HG03025 (cell line): ENCODE results near the gene D2HGDH.
"Not testable (repeated sequence)": the region's sequence is repeated elsewhere in the genome, so short reads cannot be mapped to it uniquely, and the experiment has no call there.

Experiments used
- ATAC-seq: cut with Tn5 transposase; IDR thresholded peaks from one replicate; pipeline ENCODE4 v1.9.1; 2021; ENCODE audit warnings: mild to moderate bottlenecking, moderate library complexity; ENCODE audit not compliant: unreplicated experiment, low FRiP score

The D2HGDH gene

GRCh38 chr2:241746084-241746483 is 11.7 kb downstream of the D2HGDH start:
- no peak for ATAC-seq

GRCh38 chr2:241748468-241749256 is 14.2 kb downstream of the D2HGDH start:
- no peak for ATAC-seq

- no peak for ATAC-seq
These were observed 15.8 kb downstream of the D2HGDH start for GRCh38 chr2:241750076-241750840.

DNA sequence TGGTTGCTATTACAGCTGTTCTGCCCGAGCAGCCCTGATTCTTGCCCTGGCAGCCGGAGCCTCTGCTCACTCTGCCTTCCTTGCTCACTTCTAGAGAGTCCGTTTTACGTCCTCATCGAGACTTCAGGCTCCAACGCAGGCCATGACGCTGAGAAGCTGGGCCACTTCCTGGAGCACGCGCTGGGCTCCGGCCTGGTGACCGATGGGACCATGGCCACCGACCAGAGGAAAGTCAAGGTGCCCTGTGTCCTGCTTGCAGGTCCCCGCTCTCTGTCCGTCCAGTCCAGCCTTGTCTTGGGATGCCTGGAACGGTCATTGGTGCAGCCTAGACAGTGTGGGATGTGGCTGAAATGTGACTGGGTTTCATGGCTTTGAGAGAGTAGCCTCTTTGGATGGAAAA is 16.7 kb downstream of the D2HGDH start:
- no peak for ATAC-seq

DNA sequence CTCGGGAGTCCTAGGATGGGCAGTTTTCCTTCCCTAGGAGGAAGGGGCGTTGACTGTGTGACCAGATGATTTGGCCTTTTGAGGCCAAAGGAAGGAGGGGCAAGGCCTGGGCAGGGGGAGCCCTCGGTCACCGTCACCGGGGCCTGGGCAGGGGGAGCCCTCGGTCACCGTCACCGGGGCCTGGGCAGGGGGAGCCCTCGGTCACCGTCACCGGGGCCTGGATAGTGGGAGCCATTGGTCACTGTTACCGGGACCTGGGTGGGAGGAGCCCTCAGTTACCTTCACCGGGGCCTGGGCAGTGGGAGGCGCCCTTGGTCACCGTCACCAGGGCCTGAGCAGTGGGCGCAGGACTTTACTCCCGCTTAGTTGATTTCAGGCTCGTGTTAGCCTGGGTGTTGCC is 17.3 kb downstream of the D2HGDH start:
- no peak for ATAC-seq

- no peak for ATAC-seq
These were observed 17.8 kb downstream of the D2HGDH start for GRCh38 chr2:241752253-241752652.

DNA sequence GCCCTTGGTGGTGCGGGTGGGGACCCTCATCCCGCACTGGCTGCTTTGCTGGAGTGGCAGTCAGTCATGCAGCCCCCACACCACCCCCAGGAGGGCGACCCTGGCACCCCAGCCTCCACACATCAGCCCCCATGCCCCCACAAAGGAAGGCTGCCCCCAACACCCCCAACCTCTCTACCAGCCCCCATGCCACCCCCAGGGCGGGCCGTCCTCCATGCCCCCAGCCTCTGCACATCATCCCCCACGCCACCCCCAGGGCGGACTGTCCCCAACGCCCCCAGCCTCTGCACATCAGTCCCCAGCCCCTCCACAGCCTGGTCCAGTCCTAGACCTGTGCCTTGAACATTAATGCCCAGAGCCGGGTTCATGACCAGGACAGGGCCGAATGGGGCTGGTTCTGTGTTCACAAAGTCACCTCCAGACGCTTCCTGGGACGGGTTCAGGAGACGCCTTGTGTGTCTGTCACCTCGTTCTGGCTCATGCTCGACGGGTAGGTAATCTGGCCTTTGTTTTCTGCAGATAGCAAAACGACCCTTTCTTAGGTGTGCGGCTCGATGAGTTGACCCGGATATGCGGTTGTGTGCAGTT is 18.4 kb downstream of the D2HGDH start:
- ATAC-seq, result no peak

DNA sequence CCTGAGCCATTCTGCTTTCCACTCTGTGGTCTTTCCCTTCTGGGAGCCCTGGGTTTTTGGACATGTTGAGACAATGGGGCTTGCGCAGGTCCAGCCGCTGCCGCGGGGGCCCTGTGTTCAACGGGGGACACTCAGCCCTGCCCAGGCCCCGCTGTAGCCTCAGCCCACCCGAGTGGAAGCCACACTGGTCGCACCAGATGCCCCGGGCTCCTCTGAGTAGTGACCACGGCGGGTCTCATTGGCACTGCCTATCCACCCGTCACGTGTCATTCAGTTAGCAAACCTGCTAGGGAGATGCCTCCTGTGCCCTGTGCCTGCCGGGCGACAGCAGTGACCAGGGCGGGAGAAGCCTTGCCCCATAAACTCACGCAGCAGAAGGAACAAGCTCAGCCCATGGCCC is 19.1 kb downstream of the D2HGDH start:
- no peak for ATAC-seq

GRCh38 chr2:241754042-241754441 is 19.6 kb downstream of the D2HGDH start:
- no peak for ATAC-seq

GRCh38 chr2:241755166-241755565 is 20.7 kb downstream of the D2HGDH start:
- ATAC-seq, result no peak

- ATAC-seq, result no peak
These were observed 21.3 kb downstream of the D2HGDH start for GRCh38 chr2:241755777-241756176.

GRCh38 chr2:241759067-241759807 is 24.8 kb downstream of the D2HGDH start:
- no peak for ATAC-seq

GRCh38 chr2:241759893-241760292 is 25.5 kb downstream of the D2HGDH start:
- ATAC-seq, result not testable (repeated sequence)

DNA sequence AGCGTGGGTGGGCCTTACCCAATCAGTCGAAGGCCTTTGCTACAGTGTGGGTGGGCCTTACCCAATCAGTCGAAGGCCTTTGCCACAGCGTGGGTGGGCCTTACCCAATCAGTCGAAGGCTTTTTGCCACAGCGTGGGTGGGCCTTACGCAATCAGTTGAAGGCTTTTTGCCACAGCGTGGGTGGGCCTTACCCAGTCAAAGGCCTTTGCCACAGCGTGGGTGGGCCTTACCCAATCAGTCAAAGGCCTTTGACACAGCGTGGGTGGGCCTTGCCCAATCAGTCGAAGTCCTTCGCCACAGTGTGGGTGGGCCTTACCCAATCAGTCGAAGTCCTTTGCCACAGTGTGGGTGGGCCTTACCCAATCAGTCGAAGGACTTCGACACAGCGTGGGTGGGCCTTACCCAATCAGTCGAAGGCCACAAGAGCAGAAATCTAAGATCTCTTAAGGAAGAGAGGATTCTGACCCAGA is 25.9 kb downstream of the D2HGDH start:
- ATAC-seq, result no peak

GRCh38 chr2:241762321-241762932 is 28.0 kb downstream of the D2HGDH start:
- no peak for ATAC-seq

GRCh38 chr2:241762933-241763369 is 28.5 kb downstream of the D2HGDH start:
- ATAC-seq, result no peak

GRCh38 chr2:241763551-241764274 is 29.3 kb downstream of the D2HGDH start:
- ATAC-seq, result no peak

GRCh38 chr2:241764275-241765241 is 30.1 kb downstream of the D2HGDH start:
- ATAC-seq, result no peak
